Measurements from ENCODE around the gene LOXL4.

Gene LOXL4

DNA sequence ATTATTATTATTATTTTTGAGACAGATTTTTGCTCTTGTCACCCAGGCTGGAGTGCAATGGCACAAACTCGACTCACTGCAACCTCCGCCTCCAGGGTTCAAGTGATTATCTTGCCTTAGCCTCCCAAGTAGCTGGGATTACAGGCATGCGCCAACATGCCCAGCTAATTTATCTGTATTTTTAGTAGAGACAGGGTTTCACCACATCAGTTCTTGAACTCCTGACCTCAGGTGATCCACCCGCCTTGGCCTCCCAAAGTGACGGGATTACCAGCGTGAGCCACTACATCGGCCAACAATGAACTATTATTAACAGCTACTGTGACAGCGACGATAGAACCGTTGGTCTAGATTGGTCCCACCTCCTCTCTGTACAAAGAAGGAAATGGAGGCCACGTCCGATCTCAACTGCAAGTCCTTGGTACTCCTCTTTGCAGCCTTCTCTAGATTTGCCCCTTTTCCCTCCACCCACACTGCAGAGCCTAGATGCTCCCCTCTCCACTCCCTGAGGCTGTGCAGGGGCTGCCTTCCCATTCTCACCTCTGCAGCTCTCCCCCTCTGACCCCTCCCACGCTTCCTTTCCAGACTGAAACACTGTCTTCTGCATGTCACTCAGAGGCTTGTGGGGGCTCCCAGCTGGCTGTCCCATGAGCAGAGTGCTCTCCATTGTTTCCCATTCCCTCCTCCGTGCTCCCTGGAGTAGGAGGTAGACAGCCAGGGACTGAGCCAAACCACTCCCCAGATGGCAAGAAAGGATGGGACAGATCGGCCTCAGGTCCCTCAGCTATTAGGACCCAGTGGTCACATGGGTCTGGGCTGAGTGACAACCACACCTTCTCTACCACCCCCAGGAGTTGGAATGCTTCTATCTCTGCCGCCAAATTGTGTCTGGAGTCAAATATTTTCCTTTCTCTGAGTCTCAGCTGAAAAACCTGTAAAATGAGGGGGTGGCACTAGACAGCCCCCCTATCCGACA lies 2.3 kb downstream of the LOXL4 start:
- FAIRE-seq, result no peak
- DNase-seq (ENCODE audit: extremely low spot score, insufficient read length, low read depth), result no peak

DNA sequence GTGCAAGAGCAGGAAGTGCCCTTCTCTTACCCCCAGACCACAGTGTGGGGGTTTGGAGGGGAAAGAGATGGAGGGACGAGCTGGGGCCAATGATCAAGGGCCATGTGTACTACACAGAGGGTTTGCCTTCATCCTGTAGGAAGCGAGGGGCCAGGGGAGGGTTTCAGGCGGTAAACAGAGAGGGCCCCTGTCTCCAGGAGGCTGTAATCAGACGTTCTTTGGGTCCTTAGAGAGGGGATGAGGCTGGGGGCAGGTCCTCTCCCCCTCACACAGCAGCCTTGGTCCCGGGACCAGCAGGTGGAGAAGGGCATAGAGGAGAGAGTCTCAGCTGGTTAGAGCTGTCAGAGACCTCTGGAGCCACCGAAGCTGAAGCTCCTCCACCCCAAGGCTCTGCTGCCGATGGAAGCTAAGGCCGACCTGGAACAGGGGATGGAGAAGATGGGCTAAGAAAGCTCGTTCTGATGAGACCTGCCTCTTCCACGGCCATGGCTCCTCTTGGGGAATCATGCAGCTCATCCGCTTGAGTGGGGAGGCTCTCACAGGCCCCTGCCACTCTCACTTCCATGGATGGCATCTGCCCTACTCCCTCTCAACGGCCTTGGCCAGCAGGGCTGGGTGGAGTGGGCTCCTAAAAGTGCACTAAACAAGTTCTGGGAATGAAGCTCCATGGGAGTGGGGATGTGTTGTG lies 3.5 kb downstream of the LOXL4 start:
- DNase-seq (ENCODE audit: extremely low spot score, insufficient read length, low read depth) (no peak), FAIRE-seq (no peak)

DNA sequence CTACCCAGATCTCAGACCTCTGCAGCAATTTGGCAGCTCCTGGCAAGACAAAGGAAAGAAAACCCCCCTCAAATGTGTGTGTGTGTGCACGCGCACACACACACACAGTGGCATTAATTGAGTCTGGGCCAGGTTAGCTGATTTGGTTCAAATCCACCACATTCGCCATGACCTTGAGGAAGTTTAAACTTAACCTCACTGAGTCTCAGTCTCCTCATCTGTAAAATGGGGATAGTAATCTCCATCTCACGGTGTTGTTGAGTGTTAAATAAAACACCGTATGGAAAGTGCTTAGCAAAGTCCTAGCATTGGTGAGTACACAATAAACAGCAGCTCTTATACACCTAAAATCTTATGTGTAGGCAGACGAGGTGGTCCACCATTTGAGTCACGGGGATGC lies 4.9 kb downstream of the LOXL4 start:
- FAIRE-seq (no peak), DNase-seq (ENCODE audit: extremely low spot score, insufficient read length, low read depth) (no peak)

DNA sequence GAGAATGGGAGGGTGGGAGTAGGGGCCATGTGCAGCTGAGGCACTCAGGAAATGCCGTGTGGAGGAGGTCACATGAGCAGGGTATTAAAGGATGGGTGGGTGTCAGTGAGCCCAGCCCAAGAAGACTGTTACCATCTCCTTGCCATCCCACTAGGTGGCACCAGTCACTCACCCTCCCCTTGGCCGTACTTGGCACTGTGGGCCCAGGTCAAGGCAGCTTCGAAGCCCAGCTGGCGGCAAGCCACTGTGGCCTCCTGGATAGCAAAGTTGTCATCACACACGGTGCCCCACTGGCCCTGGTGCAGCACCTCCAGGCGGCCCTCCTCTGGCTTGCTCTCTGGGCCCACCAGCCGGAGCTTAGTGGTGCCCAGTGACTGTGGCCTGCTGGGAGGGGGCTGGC lies 5.4 kb downstream of the LOXL4 start:
- DNase-seq (ENCODE audit: extremely low spot score, insufficient read length, low read depth) (no peak), FAIRE-seq (no peak)

DNA sequence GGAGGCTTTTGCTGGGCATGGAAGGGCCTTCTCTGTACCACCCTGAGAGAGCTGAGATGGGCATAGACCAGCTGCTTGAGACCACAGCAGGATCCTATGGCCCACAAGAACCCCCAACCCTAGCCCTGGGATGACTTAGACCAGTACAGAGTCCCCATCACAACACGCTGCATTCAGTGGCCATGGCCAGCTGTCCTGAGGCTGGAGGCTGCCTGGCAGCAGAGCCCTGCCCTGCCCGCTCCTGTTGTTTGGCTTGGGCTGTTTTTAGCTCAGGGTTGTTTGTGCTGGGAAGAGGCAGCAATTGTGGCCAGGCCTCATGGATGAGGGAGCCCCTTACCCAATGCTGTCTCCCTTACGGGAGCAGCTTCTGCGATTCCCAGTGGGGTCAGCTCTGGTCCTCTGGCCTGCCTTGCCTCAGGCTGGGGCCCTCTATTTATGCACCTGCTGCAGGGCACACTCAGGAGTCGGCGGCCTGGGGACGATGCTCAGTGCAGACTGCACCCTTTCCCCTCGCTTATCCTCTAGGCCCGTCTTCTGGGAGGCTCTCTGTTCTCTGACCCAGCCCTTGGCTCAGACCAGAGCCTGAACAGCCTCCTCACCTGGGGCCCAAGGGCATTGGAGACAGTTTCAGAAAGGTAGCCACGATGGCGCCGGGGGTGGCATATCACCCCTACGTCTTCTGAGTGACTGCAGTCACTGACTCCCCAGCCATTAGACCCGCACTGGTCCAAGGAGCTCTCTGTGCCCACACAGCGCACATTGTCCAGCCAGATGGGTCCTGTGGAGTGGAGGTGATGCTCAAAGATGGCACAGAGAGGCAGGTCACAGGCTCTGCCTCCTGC lies 6.3 kb downstream of the LOXL4 start:
- no peak for DNase-seq (ENCODE audit: extremely low spot score, insufficient read length, low read depth)
- FAIRE-seq, result no peak

DNA sequence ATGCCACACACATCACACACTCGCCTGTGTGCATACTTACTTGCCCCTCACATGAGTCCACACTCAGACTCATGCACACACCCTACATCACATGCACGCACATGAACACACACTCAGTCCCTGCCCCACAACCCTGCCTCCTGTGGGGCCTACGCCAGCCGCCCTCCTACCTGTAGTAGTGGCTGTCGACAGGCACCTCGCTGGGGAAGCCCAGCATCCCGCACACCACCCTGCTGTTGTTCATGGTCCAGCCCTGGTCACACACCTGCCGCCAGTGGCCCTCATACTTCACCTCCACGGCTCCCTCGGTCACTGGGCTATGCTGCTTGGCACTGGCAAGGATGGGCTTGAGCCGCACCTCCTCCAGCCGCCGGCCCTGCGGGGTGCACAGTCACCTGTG lies 7.2 kb downstream of the LOXL4 start:
- FAIRE-seq, result no peak
- DNase-seq (ENCODE audit: extremely low spot score, insufficient read length, low read depth), result no peak

DNA sequence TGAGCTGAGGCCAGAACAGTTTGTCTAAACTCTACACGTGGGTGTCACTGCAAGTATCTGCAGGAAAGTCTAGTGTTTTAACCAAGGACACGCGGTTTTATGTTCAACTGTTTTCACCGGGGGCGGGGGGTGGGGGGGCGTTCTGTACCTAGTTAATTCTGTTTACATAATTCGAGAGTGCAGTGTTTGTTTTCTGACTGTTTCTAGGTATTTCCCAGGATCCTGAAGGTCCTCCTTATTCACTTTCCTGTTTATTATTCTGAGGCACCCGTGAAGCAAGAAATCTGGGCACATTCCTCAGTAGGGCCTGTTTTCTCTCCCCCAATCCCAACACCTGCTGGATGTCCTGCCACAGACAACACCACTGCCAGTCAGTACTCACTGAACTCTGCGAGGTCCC lies 7.6 kb downstream of the LOXL4 start:
- DNase-seq (ENCODE audit: extremely low spot score, insufficient read length, low read depth) (no peak), FAIRE-seq (no peak)

DNA sequence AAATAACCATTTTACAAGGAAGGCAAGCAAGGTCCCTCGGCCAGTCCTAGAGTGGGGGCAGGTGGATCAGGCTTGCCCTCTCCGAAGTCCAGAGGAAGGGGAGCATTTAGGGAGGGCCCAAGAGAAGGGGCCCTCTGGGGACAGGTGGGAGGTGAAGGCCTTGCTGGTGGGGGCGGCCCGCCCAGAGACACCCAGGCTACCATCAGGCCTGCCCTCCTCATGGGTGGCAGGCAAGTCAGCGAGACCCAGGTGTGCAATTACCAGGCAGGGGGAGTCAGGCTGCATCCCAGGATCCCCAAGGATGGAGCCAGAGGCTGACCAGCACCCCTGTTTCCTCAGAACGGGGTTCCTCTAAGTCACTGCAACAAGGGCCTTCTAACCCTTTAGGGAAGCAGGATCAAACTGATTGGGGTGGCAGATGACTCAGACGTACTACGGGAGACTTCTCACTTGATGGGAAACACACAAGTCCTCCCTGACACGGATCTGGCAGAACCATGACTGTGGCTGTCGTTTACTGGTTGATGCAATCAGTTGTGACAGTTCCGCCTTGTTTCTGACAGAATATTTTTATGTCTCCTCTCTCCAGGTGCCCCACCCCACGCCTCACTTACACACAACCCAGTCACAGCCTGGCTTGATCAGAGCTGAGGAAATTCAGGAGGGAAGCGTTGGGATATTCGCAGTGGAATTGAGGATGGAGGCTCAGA lies 8.2 kb downstream of the LOXL4 start:
- DNase-seq (ENCODE audit: extremely low spot score, insufficient read length, low read depth) (no peak), FAIRE-seq (no peak)

DNA sequence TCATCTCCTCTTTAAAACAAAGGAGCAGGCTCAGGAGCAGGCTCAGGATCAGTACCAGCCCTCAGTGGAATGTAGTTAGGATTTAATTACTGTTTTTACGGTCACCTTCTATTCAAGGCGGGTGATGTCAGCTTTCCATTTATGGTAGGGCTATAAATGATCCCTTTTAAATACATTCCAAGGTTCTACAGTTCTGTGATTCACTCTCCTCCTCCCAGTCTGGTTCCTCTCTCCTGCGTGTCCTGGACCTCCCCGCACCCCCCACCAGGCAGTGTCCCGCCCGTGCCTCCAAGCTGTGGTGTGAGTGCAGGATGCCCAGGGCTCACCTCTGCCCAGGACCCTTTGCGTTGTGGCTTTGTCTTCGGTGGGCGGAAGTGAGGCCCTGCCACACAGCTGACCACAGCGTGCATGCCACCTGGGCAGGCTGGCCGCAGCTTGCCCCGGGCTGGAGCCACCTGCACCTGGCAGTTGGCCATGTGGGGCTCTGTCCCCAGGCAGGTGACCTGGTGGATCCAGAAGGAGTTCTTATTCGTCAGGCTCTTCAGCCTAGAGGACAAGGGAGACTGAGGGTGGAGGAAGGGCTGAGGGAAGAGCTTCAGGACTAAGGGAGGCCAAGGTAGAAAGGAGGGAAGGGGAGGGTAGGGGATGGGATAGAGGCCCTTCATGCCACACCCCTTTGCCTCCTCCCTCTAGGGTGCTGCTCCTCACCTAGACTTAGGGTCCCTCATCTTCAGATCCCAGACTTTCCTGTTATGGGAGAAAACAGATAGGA lies 9.1 kb downstream of the LOXL4 start:
- FAIRE-seq, result no peak

DNA sequence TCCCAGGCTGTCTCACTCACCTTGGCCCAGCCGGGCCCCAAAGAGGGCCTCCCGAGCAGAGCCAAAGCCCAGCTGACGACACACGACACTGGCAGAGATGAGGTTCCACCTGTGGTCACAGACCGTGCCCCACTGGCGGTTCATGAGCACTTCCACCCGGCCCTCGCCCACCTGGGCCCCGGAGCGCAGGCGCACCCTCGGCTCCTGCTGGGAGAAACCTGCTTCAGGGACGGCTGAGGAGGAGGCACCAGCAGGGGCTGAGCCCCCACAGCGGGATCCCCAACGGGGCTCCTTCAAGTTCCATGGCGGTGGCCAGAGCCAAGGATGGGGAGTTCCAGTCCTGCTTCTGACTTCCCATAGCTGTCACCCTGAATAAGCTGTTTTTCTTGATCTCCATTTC lies 10.0 kb downstream of the LOXL4 start:
- FAIRE-seq (no peak), DNase-seq (ENCODE audit: extremely low spot score, insufficient read length, low read depth) (no peak)

More for the DNA sequence above, 9.1 kb downstream of the LOXL4 start:
- no peak for DNase-seq (ENCODE audit: extremely low spot score, insufficient read length, low read depth)

DNA sequence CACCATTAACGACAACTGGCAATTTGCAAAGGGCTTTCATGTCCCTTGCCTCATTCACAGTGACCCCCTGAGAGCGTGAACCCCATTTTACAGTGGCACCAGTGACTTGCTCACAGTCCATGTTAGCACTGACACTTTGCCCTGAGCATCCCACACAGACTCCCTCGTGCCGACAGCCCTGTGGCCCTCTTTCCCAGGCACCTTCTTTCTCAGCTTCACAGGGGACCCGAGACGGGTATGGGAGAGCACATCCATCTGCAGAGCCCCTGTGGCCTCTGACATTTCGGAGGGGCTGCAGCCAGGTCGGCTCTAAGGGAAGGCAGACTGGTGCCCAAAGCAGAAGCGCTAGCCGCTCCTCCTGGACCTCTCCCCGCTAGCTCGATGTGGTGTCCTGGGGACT lies 10.8 kb downstream of the LOXL4 start:
- no peak for DNase-seq (ENCODE audit: extremely low spot score, insufficient read length, low read depth)
- FAIRE-seq, result no peak

DNA sequence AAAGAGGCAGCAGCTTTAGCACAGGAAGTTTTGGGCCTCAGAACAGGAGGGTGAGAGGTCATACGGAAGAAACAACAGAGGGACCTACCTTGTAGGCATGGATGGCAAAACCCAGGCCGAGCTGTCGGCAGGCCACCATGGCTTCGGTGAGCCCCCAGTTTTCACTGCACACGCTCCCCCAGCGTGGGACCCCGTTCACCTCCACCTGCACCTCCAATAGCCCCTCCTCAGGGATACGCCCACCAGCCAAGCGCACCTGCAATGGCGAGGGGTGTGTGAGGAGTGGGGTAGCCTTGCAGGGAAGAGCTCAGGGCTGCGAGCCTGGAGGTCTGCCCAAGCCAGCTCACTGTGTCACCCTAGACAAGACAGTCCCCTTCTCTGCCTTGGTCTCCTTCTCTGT lies 11.3 kb downstream of the LOXL4 start:
- FAIRE-seq (no peak), DNase-seq (ENCODE audit: extremely low spot score, insufficient read length, low read depth) (no peak)

DNA sequence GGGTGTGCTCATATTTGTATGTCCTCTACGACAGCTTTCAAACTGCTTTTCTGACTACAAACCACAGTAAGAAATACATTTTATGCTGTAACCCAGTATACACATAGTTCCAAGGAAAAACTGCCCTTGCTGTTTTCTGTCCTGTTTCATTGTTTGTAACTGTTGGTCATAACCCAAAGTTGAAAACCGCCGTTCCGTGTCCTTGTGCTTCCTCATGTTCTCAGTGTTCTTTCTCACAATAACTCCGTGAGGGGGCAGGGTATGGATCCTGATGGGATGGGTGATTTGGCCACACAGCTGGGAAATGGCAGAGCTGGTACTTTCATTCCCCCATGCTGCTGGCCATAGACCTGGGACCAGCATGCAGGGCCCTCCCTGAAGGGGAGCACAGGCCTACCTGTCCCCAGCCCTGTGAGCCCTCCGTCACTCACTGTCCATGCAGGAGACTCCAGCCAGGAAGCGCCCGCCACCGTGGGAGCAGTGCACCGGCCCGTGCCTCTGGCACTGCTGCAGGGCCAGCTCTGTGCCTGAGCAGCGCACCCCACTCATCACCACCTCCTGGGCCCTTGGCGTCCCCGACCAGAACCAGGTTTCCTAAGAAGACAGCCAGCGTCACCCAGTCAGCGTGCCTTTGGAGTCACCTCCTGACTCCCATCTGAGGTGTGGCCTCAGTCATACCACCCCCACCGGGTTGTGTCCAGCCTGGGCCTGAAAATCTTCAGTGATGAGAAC lies 12.7 kb downstream of the LOXL4 start:
- FAIRE-seq (no peak), DNase-seq (ENCODE audit: extremely low spot score, insufficient read length, low read depth) (no peak)

DNA sequence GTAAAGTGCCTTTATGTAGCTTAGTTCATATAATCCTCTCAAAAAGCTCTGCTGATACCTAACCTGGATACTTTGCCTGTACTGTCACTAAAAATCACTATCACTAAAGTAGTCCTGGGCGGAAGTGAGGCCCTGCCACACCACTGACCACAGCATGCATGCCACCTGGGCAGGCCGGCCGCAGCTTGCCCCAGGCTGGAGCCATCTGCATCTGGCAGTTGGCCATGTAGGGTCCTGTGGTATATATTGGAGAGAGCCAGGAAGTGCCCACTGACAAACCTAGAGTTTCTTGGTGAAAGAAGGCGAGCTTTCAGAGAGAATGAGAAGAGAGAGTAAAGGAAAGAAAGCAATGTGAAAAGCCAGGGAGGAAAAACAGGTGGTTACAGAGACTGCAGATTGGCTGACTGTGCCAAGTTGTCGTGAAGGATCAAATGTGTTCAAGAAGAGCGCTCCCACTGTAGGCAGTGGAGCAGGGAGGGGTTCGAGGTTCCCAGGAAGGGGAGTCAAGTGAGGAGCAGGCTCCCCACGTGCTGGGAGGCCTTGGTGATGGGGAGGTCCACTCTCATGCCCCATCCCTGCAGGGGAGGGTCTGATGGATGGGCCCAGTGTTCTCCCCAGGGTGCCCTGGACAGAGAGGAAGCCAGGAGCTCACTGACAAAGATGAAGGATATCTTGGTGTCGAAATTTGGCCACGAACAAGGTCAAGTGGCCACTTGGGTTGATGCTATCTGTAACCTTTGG lies 13.6 kb downstream of the LOXL4 start:
- FAIRE-seq (no peak), DNase-seq (ENCODE audit: extremely low spot score, insufficient read length, low read depth) (no peak)

DNA sequence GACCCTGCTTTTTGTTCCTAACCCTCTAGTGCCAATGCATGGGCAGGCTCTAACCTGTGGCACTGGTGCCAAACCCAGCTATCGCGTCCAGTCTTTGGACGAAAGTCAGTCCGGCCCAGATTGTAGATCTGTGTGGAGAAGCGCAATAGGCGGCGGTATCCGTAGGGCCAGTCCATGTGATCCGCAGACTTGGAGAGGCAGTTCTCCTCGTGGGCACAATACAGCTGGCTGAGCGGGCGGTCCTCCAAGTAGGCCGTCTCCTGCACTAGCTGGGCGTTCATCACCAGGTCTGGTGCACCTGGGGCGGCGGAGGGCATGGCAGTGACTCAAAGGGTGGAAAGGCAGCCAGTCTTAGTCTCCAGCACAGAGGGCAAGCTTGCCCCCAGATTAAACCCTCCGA lies 14.5 kb downstream of the LOXL4 start:
- DNase-seq (ENCODE audit: extremely low spot score, insufficient read length, low read depth) (no peak), FAIRE-seq (no peak)

DNA sequence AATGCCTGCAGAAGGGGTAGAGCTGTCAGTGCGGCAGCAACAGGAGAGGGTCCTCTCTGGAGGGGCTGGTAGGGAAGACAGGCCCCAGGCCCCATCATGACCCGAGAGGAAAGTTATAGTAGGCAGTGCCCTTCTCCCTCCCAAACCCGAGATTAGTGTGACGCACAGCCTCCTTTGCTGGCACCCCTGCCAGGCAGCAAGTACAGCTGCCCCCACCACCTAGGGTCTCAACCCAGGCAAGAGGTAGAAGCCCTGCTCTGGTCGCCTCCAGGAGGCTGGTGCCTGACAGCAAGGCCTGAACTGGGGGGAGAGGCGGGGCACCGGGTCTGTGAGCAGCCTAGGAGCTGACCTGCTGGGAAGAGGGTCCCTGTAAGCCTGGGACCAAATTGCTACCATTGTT lies 15.5 kb downstream of the LOXL4 start:
- no peak for FAIRE-seq
- DNase-seq (ENCODE audit: extremely low spot score, insufficient read length, low read depth), result no peak

DNA sequence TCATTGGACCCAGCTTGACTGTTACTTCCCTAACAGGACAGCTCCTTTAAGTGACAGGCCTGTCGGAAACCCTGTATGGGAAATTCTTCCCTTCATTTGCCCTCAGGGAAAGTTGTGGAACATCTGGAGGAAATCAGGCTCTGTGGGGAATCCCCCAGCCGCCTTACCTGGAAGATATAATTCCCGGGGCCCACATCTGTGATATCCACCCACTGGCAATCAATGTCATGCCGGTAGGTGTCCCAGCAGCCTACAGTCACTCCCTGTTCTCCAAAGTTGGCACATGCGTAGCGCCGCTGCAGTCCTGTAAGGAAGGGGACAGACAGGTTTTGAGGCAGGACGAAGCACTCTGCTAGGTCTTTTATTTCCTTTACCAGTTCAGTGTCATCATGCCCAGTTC lies 16.6 kb downstream of the LOXL4 start:
- FAIRE-seq, result no peak
- no peak for DNase-seq (ENCODE audit: extremely low spot score, insufficient read length, low read depth)

DNA sequence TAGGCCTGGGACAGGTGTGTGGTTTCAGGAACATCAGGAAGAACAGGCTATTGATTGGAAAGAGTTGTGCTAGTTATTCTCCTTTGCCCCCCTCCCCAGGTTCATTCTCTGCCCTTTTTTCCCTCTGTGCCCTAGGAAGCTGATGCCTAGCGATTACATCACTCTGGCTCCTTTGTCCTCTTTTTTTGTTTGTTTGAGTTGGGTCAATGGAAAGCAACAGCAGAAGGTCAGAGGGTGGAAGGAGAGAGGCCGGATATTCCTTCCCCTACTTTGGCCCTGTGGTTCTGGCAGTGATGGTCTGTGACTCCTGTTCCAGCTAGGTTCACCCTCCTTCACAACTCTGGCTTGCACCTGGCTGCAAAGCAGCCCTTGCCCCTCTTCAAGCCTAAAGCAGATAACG lies 18.9 kb downstream of the LOXL4 start:
- FAIRE-seq (no peak), DNase-seq (ENCODE audit: extremely low spot score, insufficient read length, low read depth) (no peak)

All from GM18507 (cell line).